H1 (cell line): ENCODE results near the gene CDC37. TPM values are rescaled to one million over a fixed set of nuclear protein-coding genes. Genes with fewer than 3 reads are reported as not detected.

Experiments used
- CTCF ChIA-PET: fragments of 300-600 bp; sonication (Branson Sonifier 250); formaldehyde crosslinking; loops from one replicate; lab custom pipeline; 2021; ENCODE audit not compliant: partially characterized antibody; lab: Charles Lee
- POLR2A ChIA-PET: fragments of 300-600 bp; sonication (Branson Sonifier 250); formaldehyde crosslinking; loops from one replicate; lab custom pipeline; 2021; ENCODE audit warnings: inconsistent platforms; ENCODE audit not compliant: partially characterized antibody; lab: Charles Lee
- DNase-seq, 2 experiments: peaks; one replicate each; pipeline versions ENCODE4 v3.0.0 to v3.0.0-alpha.2; 2010 to 2022; ENCODE audit warnings: low spot score in 2 of 2, low read depth in 1 of 2, mixed read lengths in 1 of 2
- FAIRE-seq: peaks from 2 replicates; lab custom pipeline; 2011; peaks lifted over from hg19 to GRCh38; lab: Jason Lieb, UNC
- H2AFZ ChIP-seq: 2 replicates; pipeline ENCODE4 v1.8.1; 2012; ENCODE audit warnings: low read length, inconsistent platforms
- H2AK5ac ChIP-seq: 2 replicates; pipeline ENCODE4 v1.6.1; 2013; ENCODE audit warnings: low read depth, low read length
- H2BK120ac ChIP-seq: replicated peaks from 2 replicates; pipeline ENCODE3; 2013; ENCODE audit warnings: low read depth, low read length, inconsistent platforms
- H2BK12ac ChIP-seq: 2 replicates; pipeline ENCODE4 v1.6.1; 2013; ENCODE audit warnings: low read depth, low read length
- H2BK15ac ChIP-seq: 2 replicates; pipeline ENCODE4 v1.6.1; 2013; ENCODE audit warnings: low read length
- H2BK20ac ChIP-seq: 2 replicates; pipeline ENCODE4 v1.6.1; 2013; ENCODE audit warnings: low read length
- H2BK5ac ChIP-seq: 2 replicates; pipeline ENCODE4 v1.6.1; 2013; ENCODE audit warnings: low read depth, low read length
- H3K14ac ChIP-seq: 2 replicates; pipeline ENCODE4 v1.6.1; 2013; ENCODE audit warnings: inconsistent platforms; ENCODE audit not compliant: insufficient read length
- H3K18ac ChIP-seq: 2 replicates; pipeline ENCODE4 v1.6.1; 2013; ENCODE audit warnings: low read length; ENCODE audit errors: extremely low read depth
- H3K23ac ChIP-seq: 2 replicates; pipeline ENCODE4 v1.6.1; 2013; ENCODE audit warnings: inconsistent platforms; ENCODE audit not compliant: insufficient read length
- H3K23me2 ChIP-seq: 2 replicates; pipeline ENCODE4 v1.6.1; 2013; ENCODE audit warnings: low read depth, low read length
- H3K27ac ChIP-seq: 2 replicates; pipeline ENCODE4 v1.6.1; 2011; ENCODE audit warnings: low read depth, low read length, inconsistent platforms
- H3K27me3 ChIP-seq, 4 experiments: replicated peaks in 1 of 4; 1 replicate in 1 of 4; 2 replicates in 3 of 4; pipeline versions ENCODE4 v1.6.1 to v1.8.1; 2011 to 2013; ENCODE audit warnings: low read length in 3 of 4, mild to moderate bottlenecking in 3 of 4, inconsistent platforms in 2 of 4, mixed read lengths in 2 of 4, moderate library complexity in 1 of 4; ENCODE audit not compliant: control insufficient read depth in 3 of 4, insufficient read depth in 3 of 4; ENCODE audit errors: extremely low read depth in 1 of 4
- H3K36me3 ChIP-seq, 4 experiments: 2 replicates each; pipeline versions ENCODE4 v1.6.1 to v1.8.1; 2011 to 2013; ENCODE audit warnings: mild to moderate bottlenecking in 4 of 4, low read length in 3 of 4, moderate library complexity in 2 of 4, control low read depth in 1 of 4, inconsistent platforms in 1 of 4; ENCODE audit not compliant: insufficient read depth in 4 of 4, control insufficient read depth in 2 of 4
- H3K4ac ChIP-seq: replicated peaks from 2 replicates; pipeline ENCODE3; 2013; ENCODE audit warnings: low read length, low read depth, mixed read lengths, inconsistent platforms; ENCODE audit not compliant: insufficient read length
- H3K4me1 ChIP-seq, 4 experiments: replicated peaks in 1 of 4; 1 replicate in 1 of 4; 2 replicates in 3 of 4; pipeline versions ENCODE4 v1.6.1 to v1.8.1; 2011 to 2013; ENCODE audit warnings: low read length in 3 of 4, inconsistent platforms in 2 of 4, mixed read lengths in 1 of 4; ENCODE audit not compliant: insufficient read depth in 4 of 4, control insufficient read depth in 3 of 4
- H3K4me2 ChIP-seq, 2 experiments: 2 replicates each; pipeline versions ENCODE4 v1.6.1 to v1.8.1; 2011 to 2013; ENCODE audit warnings: low read depth in 2 of 2, low read length in 2 of 2, control low read depth in 1 of 2, inconsistent platforms in 1 of 2, mild to moderate bottlenecking in 1 of 2; ENCODE audit not compliant: insufficient read depth in 1 of 2
- H3K4me3 ChIP-seq, 4 experiments: fragments of 200-600, 300-600 bp in 1 of 4; sonication (generic), shearing (Covaris generic), sonication (Bioruptor Twin) in 1 of 4; 2 replicates each; pipeline versions ENCODE4 v1.5.1 to v1.8.1; 2011 to 2016; ENCODE audit warnings: low read length in 4 of 4, low read depth in 3 of 4, control low read depth in 2 of 4, inconsistent platforms in 2 of 4, mild to moderate bottlenecking in 2 of 4, mixed read lengths in 1 of 4, moderate library complexity in 1 of 4; ENCODE audit not compliant: insufficient read depth in 2 of 4; ENCODE audit errors: extremely low read depth in 1 of 4
- H3K56ac ChIP-seq: replicated peaks from 2 replicates; pipeline ENCODE3; 2013; ENCODE audit warnings: low read depth, mild to moderate bottlenecking, mixed read lengths, low read length, inconsistent platforms; ENCODE audit not compliant: insufficient read length
- H3K79me1 ChIP-seq: 2 replicates; pipeline ENCODE4 v1.6.1; 2013; ENCODE audit warnings: low read depth, low read length, control low read depth
- H3K79me2 ChIP-seq, 2 experiments: 2 replicates each; pipeline versions ENCODE4 v1.6.1 to v1.8.1; 2012 to 2013; ENCODE audit warnings: low read length in 2 of 2, mild to moderate bottlenecking in 2 of 2, inconsistent platforms in 1 of 2; ENCODE audit not compliant: insufficient read depth in 2 of 2, control insufficient read depth in 1 of 2
- H3K9ac ChIP-seq, 4 experiments: replicated peaks in 1 of 4; 1 replicate in 1 of 4; 2 replicates in 3 of 4; pipeline versions ENCODE4 v1.6.1 to v1.8.1; 2011 to 2013; ENCODE audit warnings: low read depth in 3 of 4, low read length in 3 of 4, control low read depth in 2 of 4, mild to moderate bottlenecking in 2 of 4, moderate library complexity in 2 of 4, inconsistent platforms in 1 of 4; ENCODE audit errors: extremely low read depth in 1 of 4
- H3K9me3 ChIP-seq, 2 experiments: 2 replicates each; pipeline versions ENCODE4 v1.6.1 to v1.8.1; 2012 to 2013; ENCODE audit warnings: mild to moderate bottlenecking in 2 of 2, moderate library complexity in 2 of 2, control low read depth in 1 of 2, inconsistent platforms in 1 of 2, low read depth in 1 of 2, low read length in 1 of 2, mixed read lengths in 1 of 2; ENCODE audit not compliant: insufficient read depth in 2 of 2
- H4K20me1 ChIP-seq, 2 experiments: replicated peaks in 1 of 2; 2 replicates each; pipeline versions ENCODE3 to v1.8.1; 2011 to 2013; ENCODE audit warnings: inconsistent platforms in 2 of 2, low read length in 2 of 2, mild to moderate bottlenecking in 1 of 2; ENCODE audit not compliant: insufficient read depth in 2 of 2, control insufficient read depth in 1 of 2
- H4K5ac ChIP-seq: 2 replicates; pipeline ENCODE4 v1.6.1; 2013; ENCODE audit warnings: low read length, low read depth, mixed read lengths, inconsistent platforms; ENCODE audit not compliant: insufficient read length
- H4K8ac ChIP-seq: 2 replicates; pipeline ENCODE4 v1.8.0; 2013; ENCODE audit warnings: mild to moderate bottlenecking, moderate library complexity, low read length, inconsistent platforms; ENCODE audit not compliant: insufficient read depth; ENCODE audit errors: extremely low read depth
- H4K91ac ChIP-seq: replicated peaks from 2 replicates; pipeline ENCODE3; 2013; ENCODE audit warnings: low read length, mixed read lengths, inconsistent platforms; ENCODE audit not compliant: insufficient read length
- EZH2 ChIP-seq: fragments of 200-600 bp; sonication (generic); IDR thresholded peaks from 2 replicates; pipeline ENCODE4 v1.7.1; 2012; ENCODE audit warnings: low read depth, mild to moderate bottlenecking, moderate library complexity, low read length, inconsistent platforms; ENCODE audit not compliant: severe bottlenecking
- GABPA ChIP-seq: IDR thresholded peaks from 2 replicates; pipeline ENCODE4 v1.6.1; 2011; ENCODE audit warnings: mild to moderate bottlenecking, low read length, moderate library complexity, borderline replicate concordance; ENCODE audit not compliant: insufficient read depth
- WGBS, 2 experiments: shearing (Covaris generic) in 1 of 2; methylation state at CpG; one replicate each; pipeline versions ENCODE4 v1.1.6 to v1.1.7; 2013 to 2015; ENCODE audit warnings: low lambda C conversion rate in 2 of 2, mixed read lengths in 2 of 2, inconsistent platforms in 1 of 2, low coverage in 1 of 2, missing lambda C conversion rate in 1 of 2; ENCODE audit not compliant: insufficient replicate concordance in 2 of 2, insufficient coverage in 1 of 2, insufficient read length in 1 of 2; ENCODE audit errors: extremely low coverage in 1 of 2, missing lambda C conversion rate in 1 of 2; 5-methylcytosine and 5-hydroxymethylcytosine counted together
- polyA plus RNA-seq, 7 experiments: library from polyadenylated mRNA; depleted of rRNA in 3 of 7; stranded (reverse) in 5 of 7; unstranded in 2 of 7; fragments of >200 nt in 5 of 7; fragments of 200-250 nt in 2 of 7; gene quantifications; 1 replicate in 5 of 7; 2 replicates in 1 of 7; 4 replicates in 1 of 7; pipeline versions ENCODE4 v1.2.1 to v1.2.3, GENCODE V29; 2011 to 2013; ENCODE audit warnings: missing spikeins in 2 of 7, mixed read lengths in 2 of 7
- total RNA-seq: library from RNA; stranded (reverse); fragmentation: NEBNext Ultra II Directional; extraction: Animal tissue kit (Norgen Biotek cat#: 25700); gene quantifications from 2 replicates; pipeline ENCODE4 v1.2.1, GENCODE V29; 2021

Gene CDC37
- total and polyA plus RNA-seq, 2 of the 8 experiments (the other 6 are each of a cell fraction or from before 2014, with no cell fraction given), result 162 to 181 TPM

DNA sequence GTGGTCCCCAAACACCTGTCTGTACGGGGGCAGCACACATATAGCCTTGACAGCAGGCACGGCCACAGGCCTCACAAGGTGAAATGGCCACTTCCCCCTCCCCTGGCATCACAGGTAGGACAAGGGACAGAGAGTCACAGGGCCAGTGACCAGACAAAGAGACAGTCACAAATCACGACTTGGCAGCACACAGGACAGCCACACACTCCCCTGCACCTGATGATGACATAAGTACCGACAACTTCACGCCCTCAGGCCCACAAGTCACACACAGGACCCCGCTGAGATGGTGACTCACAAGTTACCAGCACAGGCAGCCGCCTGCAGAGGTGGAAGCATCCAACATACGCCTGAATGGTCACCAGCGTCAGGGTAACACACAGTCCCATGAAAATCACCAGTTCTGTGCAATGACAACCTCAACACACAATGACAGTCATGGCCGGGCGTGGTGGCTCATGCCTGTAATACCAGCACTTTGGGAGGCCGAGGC, 39.5 kb downstream of the CDC37 start:
- Histone ChIP-seq H3K27ac (no peak overlapping the region), H3K4ac (no peak overlapping the region), H3K18ac (no peak overlapping the region), H3K14ac (no peak overlapping the region), H3K4me3 (no peak overlapping the region), H2BK120ac (no peak overlapping the region), H2BK20ac (no peak overlapping the region), H4K5ac (no peak overlapping the region), H3K9me3 (no peaks in the 10 kb centered on the region), H3K9ac (no peak overlapping the region), H3K4me2 (no peak overlapping the region), H3K56ac (no peak overlapping the region), H3K4me1 (no peaks in the 10 kb centered on the region), H3K36me3 (peaks cover 0 to 22% (median 9%) of the 10 kb centered on the region in 4 experiments; a peak in 6 of 8 replicates), H2AK5ac (no peak overlapping the region), H2BK12ac (no peak overlapping the region), H3K23ac (no peak overlapping the region), H4K91ac (no peak overlapping the region), H3K27me3 (no peaks in the 10 kb centered on the region), H4K8ac (no peak overlapping the region), H2AFZ (no peak overlapping the region), H2BK5ac (no peak overlapping the region), H4K20me1 (peaks cover 3 to 6% of the 10 kb centered on the region in 2 experiments), H2BK15ac (no peak overlapping the region), H3K79me2 (no peaks in the 10 kb centered on the region), H3K79me1 (peaks cover 2% of the 10 kb centered on the region; the same call in 1 of the 2 replicates), H3K23me2 (0 out of 2 replicates have a peak, but pooled peaks cover 2% of the 10 kb centered on the region)
- CTCF ChIA-PET, result interaction anchor here (0.9 kb wide), 1 partner anchor 10 kb away, joined by 3 read pairs; no protein-coding TSS in a partner anchor
- 85% methylated on average over 12 of the region's 12 CpGs; no CpG with 5 or more reads in 1 of the 2 experiments for WGBS, 2 experiments
- FAIRE-seq (no peak), DNase-seq (no peak)
- POLR2A ChIA-PET, result no interaction called here
- no peak for TF ChIP-seq GABPA
- no peak for TF ChIP-seq EZH2
